Ovary (tissue), 9 donors: ENCODE data around the gene C1orf167. TPM values are rescaled to one million over a fixed set of nuclear protein-coding genes. Genes with fewer than 3 reads are reported as not detected.

Experiments
- DNase-seq, 5 donors: peaks; one replicate each; pipeline ENCODE4 v3.0.0-alpha.2; 2019 to 2020
- H3K27ac ChIP-seq, 2 donors: fragments of 200-600 bp; one replicate each; pipeline versions ENCODE4 v1.5.1 to v1.8.0; 2019 to 2022
- H3K27me3 ChIP-seq: fragments of 200-600 bp; one replicate; pipeline ENCODE4 v1.8.0; 2022
- H3K36me3 ChIP-seq: fragments of 200-600 bp; sonication (generic); one replicate; pipeline ENCODE4 v1.5.1; 2019
- H3K4me1 ChIP-seq: one replicate; pipeline ENCODE4 v1.8.1; 2013; ENCODE audit warnings: mild to moderate bottlenecking, moderate library complexity; ENCODE audit not compliant: insufficient read depth
- H3K4me3 ChIP-seq: fragments of 200-600 bp; sonication (generic); one replicate; pipeline ENCODE4 v1.5.1; 2017
- H3K9me3 ChIP-seq, 2 donors: fragments of 200-600 bp in 1 of 2; sonication (generic) in 1 of 2; one replicate each; pipeline versions ENCODE4 v1.5.1 to v1.8.1; 2013 to 2019; ENCODE audit warnings: mild to moderate bottlenecking in 1 of 2, moderate library complexity in 1 of 2
- EP300 ChIP-seq: sonication (generic); formaldehyde crosslinking; IDR thresholded peaks from one replicate; pipeline ENCODE4 v1.6.1; 2017; ENCODE audit warnings: antibody characterized with exemption
- POLR2A ChIP-seq: fragments of 450-650 bp; IDR thresholded peaks from one replicate; pipeline ENCODE4 v1.6.1; 2017; ENCODE audit warnings: antibody characterized with exemption, mild to moderate bottlenecking, moderate library complexity
- WGBS, 3 donors: extraction: QIAGEN DNeasy Blood & Tissue Kit in 1 of 3; methylation state at CpG; one replicate each; pipeline versions ENCODE4 v1.1.5 to v1.1.7; 2013 to 2017; 5-methylcytosine and 5-hydroxymethylcytosine counted together
- intact Hi-C, 4 donors: fragments of 100-400 bp; cut with DNase I; formaldehyde crosslinking; loops; one replicate each; pipeline versions ENCODE4 v1.11.0 to v1.15.1; 2022 to 2023
- polyA plus RNA-seq, 2 donors: library from polyadenylated mRNA; stranded (reverse); fragments of 200-250 nt in 1 of 2; fragments of 350-450 nt in 1 of 2; fragmentation: Illumina TruSeq in 1 of 2; extraction: RNeasy Lipid Tissue Mini Kit (QIAGEN cat#74804) in 1 of 2; gene quantifications; one replicate each; pipeline ENCODE4 v1.2.3, GENCODE V29; 2013 to 2014
- total RNA-seq, 7 donors: library from RNA; depleted of rRNA in 2 of 7; stranded (reverse); fragments of >200 nt in 2 of 7; fragmentation: NEBNext Ultra II Directional in 3 of 7; extraction: Animal tissue kit (Norgen Biotek cat#: 25700) in 3 of 7; gene quantifications; one replicate each; pipeline versions ENCODE4 v1.1.0 to v1.2.4, GENCODE V29; 2016 to 2023
- TF ChIP-seq, protein P1 (sequence below), 3 donors: fragments of 450-650 bp in 2 of 3; fragments of 200-600 bp in 1 of 3; IDR thresholded peaks; one replicate each; pipeline versions ENCODE4 v1.5.1 to v1.8.0; 2016 to 2022; ENCODE audit warnings: antibody characterized with exemption in 3 of 3, mild to moderate bottlenecking in 1 of 3
- donor health status: DM: no; HTN: no; CAD: no; lungs with moderate emphysema.
- donor health status: DM: no; HTN: no; CAD: no.
- donor health status: Bipolar disorder and iron deficiency.
- donor health status: DM: yes; HTN: yes; CAD: no.
- donor health status: DM: no; HTN: no; CAD: no.
- donor health status: DM: yes; HTN: yes; CAD: no.

C1orf167 gene
- total and polyA plus RNA-seq, 9 donors = 0.48 to 4.4 (median 1.4) TPM; not detected in 2

DNA sequence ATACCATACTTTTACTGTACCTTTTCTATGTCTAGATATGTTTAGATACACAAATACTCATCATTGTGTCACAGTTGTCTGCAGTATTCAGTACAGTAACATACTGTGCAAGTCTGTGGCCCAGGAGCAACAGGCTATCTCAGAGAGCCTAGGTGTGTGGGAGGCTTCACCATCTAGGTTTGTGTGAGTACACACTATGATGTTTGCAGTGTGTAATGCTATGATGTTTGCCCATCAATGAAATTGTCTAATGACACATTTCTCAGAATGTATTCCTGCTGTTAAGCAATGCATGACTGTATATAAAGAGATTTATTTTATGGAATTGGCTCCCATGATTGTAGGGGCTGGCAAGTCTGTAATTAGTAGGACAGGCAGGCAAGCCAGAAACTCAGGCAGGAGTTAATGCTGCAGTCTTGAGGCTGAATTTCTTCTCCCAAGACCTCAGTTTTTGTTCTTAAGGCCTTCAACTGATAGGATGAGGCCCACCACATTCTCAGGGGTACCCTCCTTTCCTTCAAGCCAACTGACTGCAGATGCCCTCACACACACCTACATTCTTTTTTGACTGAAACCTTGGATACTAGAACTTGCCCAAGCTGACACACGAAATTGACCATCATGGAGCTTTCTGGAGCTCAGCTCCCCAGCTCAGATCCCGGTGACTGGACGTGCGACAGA is 33.7 kb upstream of the C1orf167 start:
- intact Hi-C loops = no loop called here
- TF ChIP-seq, protein P1, sequence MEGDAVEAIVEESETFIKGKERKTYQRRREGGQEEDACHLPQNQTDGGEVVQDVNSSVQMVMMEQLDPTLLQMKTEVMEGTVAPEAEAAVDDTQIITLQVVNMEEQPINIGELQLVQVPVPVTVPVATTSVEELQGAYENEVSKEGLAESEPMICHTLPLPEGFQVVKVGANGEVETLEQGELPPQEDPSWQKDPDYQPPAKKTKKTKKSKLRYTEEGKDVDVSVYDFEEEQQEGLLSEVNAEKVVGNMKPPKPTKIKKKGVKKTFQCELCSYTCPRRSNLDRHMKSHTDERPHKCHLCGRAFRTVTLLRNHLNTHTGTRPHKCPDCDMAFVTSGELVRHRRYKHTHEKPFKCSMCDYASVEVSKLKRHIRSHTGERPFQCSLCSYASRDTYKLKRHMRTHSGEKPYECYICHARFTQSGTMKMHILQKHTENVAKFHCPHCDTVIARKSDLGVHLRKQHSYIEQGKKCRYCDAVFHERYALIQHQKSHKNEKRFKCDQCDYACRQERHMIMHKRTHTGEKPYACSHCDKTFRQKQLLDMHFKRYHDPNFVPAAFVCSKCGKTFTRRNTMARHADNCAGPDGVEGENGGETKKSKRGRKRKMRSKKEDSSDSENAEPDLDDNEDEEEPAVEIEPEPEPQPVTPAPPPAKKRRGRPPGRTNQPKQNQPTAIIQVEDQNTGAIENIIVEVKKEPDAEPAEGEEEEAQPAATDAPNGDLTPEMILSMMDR (IDR thresholded peaks at IDR 0.05) = no peak
- TF ChIP-seq POLR2A (no peak), EP300 (no peak)
- H3K36me3 ChIP-seq = no peaks in the 10 kb centered on the region

DNA sequence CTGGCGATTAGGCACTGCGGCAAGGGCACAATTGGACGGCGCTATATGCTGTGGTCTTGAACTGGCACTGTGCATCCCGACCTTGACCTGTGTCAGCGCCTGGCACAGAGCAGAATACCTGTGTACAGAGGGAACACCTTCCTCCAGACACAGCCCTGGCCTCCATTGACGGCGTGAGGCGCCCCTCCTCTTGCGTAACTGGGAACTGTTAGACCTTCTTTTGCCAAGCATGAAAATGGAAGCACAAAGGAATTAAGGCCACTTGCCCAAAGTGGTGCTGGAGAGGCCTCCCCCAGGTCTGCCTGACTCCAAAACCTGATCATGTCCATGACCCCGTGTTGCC is 32.9 kb upstream of the C1orf167 start:
- no peak overlapping the region for H3K4me3 ChIP-seq
- H3K27ac ChIP-seq = no peak overlapping the region
- no peaks in the 10 kb centered on the region for H3K27me3 ChIP-seq
- no peak for TF ChIP-seq EP300
- no peak for TF ChIP-seq POLR2A
- TF ChIP-seq, protein P1 (IDR thresholded peaks at IDR 0.05) = no peak
- no peaks in the 10 kb centered on the region for H3K36me3 ChIP-seq
- intact Hi-C loops = no loop called here
- H3K4me1 ChIP-seq = peaks cover 9% of the 10 kb centered on the region
- no peaks in the 10 kb centered on the region for H3K9me3 ChIP-seq
- WGBS, 3 donors = 89 to 93% (median 90%) methylated on average over 11 of the region's 11 CpGs
- DNase-seq = no peak

More for the DNA sequence above, 33.7 kb upstream of the C1orf167 start:
- no peak overlapping the region for H3K4me3 ChIP-seq
- no peaks in the 10 kb centered on the region for H3K9me3 ChIP-seq
- no peak overlapping the region for H3K27ac ChIP-seq
- 91 to 98% (median 95%) methylated on average over 4 of the region's 4 CpGs for WGBS, 3 donors
- no peak for DNase-seq
- H3K27me3 ChIP-seq = no peaks in the 10 kb centered on the region
- H3K4me1 ChIP-seq = peaks cover 9% of the 10 kb centered on the region

DNA sequence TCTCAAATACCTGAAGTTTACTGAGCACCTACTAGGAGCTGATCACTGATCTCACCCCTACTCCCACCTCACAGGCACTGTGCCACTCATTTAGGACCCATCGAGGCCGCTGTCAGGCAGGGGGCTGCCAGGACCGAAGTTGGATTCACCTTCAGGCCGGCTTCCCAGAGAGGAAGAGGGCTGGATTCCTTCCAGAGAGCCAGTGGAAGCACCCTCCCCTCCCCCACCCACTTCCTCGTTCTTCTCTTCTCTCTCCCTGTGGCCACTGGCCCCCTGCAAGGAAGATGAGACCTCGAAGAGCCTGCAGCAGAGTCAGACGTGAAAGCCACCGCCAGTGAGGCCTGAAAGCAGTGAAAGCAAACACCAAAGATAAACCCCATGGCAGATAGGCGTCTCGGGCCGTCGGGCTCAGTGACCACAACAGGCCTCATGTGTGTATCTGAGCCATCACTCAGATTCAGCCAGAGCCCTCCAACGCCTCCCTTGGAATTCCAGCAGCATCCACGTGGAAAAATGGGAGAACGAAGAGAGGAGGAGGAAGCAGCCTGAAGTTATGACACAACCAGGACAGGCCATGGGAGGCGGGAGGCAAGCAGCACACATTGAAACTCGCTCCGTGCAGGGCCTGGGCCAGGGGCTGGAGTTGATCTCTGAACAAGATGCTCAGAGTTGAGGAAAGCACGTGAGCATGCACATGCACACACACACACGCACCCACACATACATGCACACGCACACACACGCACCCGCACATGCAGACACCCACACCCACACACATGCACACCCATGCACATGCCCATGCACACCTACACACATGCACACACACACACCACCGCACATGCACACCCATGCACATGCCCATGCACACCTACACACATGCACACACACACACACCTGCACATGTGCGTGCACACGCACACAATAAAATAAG is 32.2 kb upstream of the C1orf167 start:
- H3K4me1 ChIP-seq = peaks cover 9% of the 10 kb centered on the region
- TF ChIP-seq, protein P1 (IDR thresholded peaks at IDR 0.05) = no peak
- TF ChIP-seq EP300 = no peak
- H3K27me3 ChIP-seq = no peaks in the 10 kb centered on the region
- no peaks in the 10 kb centered on the region for H3K36me3 ChIP-seq
- H3K27ac ChIP-seq = no peak overlapping the region
- H3K4me3 ChIP-seq = no peak overlapping the region
- intact Hi-C loops = loop anchor here in 2 of 4 donors (5.0 to 10.0 kb wide), 2 partner anchors 65 to 67 kb away; partner anchors contain the start of gene FBXO6 (in 1 of the 2)
- no peaks in the 10 kb centered on the region for H3K9me3 ChIP-seq
- DNase-seq = no peak
- WGBS, 3 donors = 55 to 61% (median 55%) methylated on average over 26 of the region's 26 CpGs

DNA sequence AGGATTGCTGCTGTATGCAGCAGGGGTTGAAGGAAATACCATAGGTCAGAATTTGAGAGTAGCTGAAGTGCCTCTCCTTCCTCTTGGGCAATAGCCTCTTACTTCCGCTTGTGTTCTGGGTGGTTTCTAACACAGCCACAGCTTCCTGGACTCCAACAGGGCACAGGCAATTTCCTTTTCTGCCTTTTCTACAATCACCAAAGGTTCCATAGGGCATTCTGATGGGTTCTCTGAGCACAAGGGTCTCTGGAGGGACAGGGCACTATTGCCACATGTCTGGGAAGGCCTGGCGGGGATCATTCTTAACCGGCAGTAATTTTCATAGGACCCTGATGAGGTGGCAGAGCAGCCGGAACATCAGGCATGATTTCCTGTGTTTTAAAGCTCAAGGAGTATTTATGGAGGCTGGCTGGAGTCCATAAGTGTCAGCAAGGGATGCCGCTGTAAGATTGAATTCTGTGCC is 31.5 kb upstream of the C1orf167 start:
- H3K36me3 ChIP-seq = no peaks in the 10 kb centered on the region
- WGBS, 3 donors = 61 to 72% (median 64%) methylated on average over 5 of the region's 5 CpGs
- no peak overlapping the region for H3K27ac ChIP-seq
- H3K4me1 ChIP-seq = peaks cover 9% of the 10 kb centered on the region
- TF ChIP-seq POLR2A = no peak
- TF ChIP-seq, protein P1 (IDR thresholded peaks at IDR 0.05) = no peak
- no peak for TF ChIP-seq EP300
- no peaks in the 10 kb centered on the region for H3K9me3 ChIP-seq
- H3K27me3 ChIP-seq = no peaks in the 10 kb centered on the region
- intact Hi-C loops = loop anchor here in 2 of 4 donors (5.0 to 10.0 kb wide), 2 partner anchors 64 to 68 kb away; partner anchors contain the start of gene FBXO6 (in 1 of the 2)
- no peak for DNase-seq
- H3K4me3 ChIP-seq = no peak overlapping the region
